ENCODE measurements around the gene TOP2A. TPM values are rescaled to one million over a fixed set of nuclear protein-coding genes. Genes with fewer than 3 reads are reported as not detected.
A peak's percentile ranks its signal among the peaks of the same experiment; 100 is the strongest.

TOP2A gene
- total RNA-seq, 4 donors from 2014 or later, result 11.8 to 32.2 (median 16.5) TPM

- Histone ChIP-seq H3K27ac (peak overlapping the region; percentile 84 to 96 (median 94)), H3K4me3 (no peak overlapping the region), H3K9me3 (no peaks in the 10 kb centered on the region), H3K4me1 (peaks cover 0 to 57% (median 18%) of the 10 kb centered on the region in 4 donors), H3K36me3 (no peaks in the 10 kb centered on the region), H3K27me3 (no peaks in the 10 kb centered on the region)
- no peak for TF ChIP-seq CTCF (IDR thresholded peaks at IDR 0.05)
- TF ChIP-seq POLR2A (IDR thresholded peaks at IDR 0.05), result no peak
- DNase-seq, result no peak
Measured at GRCh38 chr17:40340327-40340726, 77.4 kb downstream of the TOP2A start.

GRCh38 chr17:40338941-40339649 lies 78.6 kb downstream of the TOP2A start:
- Histone ChIP-seq H3K4me1 (peaks cover 0 to 58% (median 17%) of the 10 kb centered on the region in 4 donors), H3K9me3 (no peaks in the 10 kb centered on the region), H3K27ac (peak overlapping the region in 2 of 4 donors; percentile 37 to 84), H3K4me3 (no peak overlapping the region), H3K27me3 (no peaks in the 10 kb centered on the region), H3K36me3 (no peaks in the 10 kb centered on the region)
- no peak for DNase-seq
- TF ChIP-seq POLR2A (IDR thresholded peaks at IDR 0.05), result no peak
- no peak for TF ChIP-seq CTCF (IDR thresholded peaks at IDR 0.05)

Small RNA genes lying within 50 kb of the gene (small RNA-seq; reads per million reads assigned to genes)
- gene RF00019, result 0 reads per million in 2 donors
- 0 reads per million in 2 donors for gene RNA5SP441

Other genes with a start within 250 kb of the TOP2A start
- 100 to 1,000 TPM in 3 of 4 donors, 10 to 100 TPM in 1; 56.9 to 317 (median 207) TPM for gene RAPGEFL1, start 240.4 kb downstream of the TOP2A start, total RNA-seq
- 10 to 100 TPM; 20.6 to 34.3 (median 26.8) TPM for gene WIPF2, start 198.6 kb downstream of the TOP2A start, total RNA-seq
- 10 to 100 TPM in 1 of 4 donors, 1 to 10 TPM in 3; 2.5 to 21.5 (median 3.4) TPM for gene CDC6, start 130.0 kb downstream of the TOP2A start, total RNA-seq
- 10 to 100 TPM; 46.2 to 93.3 (median 72.1) TPM for gene RARA, start 108.7 kb downstream of the TOP2A start, total RNA-seq
- gene GJD3, start 53.2 kb downstream of the TOP2A start, total RNA-seq, result 1 to 10 TPM in 1 of 4 donors, not detected in 3; 1.6 TPM
- gene IGFBP4, start 25.6 kb upstream of the TOP2A start, total RNA-seq, result 100 to 1,000 TPM in 3 of 4 donors, 10 to 100 TPM in 1; 70.6 to 220 (median 133) TPM
- gene TNS4, start 83.7 kb upstream of the TOP2A start, total RNA-seq, result 1 to 10 TPM in 3 of 4 donors, under 1 TPM in 1; 0.54 to 2.5 (median 1.7) TPM
- gene CCR7, start 147.6 kb upstream of the TOP2A start, total RNA-seq, result 10 to 100 TPM in 1 of 4 donors, 1 to 10 TPM in 1, not detected in 2; 3.1 to 22.3 TPM
- 100 to 1,000 TPM in 1 of 4 donors, 10 to 100 TPM in 3; 46.7 to 133 (median 71.6) TPM for gene SMARCE1, start 229.9 kb upstream of the TOP2A start, total RNA-seq
- gene KRT222, start 247.3 kb upstream of the TOP2A start, total RNA-seq, result 1 to 10 TPM in 2 of 4 donors, under 1 TPM in 1, not detected in 1; 0.95 to 1.8 (median 1.6) TPM